ENCODE measurements around the gene SNX20.

DNA sequence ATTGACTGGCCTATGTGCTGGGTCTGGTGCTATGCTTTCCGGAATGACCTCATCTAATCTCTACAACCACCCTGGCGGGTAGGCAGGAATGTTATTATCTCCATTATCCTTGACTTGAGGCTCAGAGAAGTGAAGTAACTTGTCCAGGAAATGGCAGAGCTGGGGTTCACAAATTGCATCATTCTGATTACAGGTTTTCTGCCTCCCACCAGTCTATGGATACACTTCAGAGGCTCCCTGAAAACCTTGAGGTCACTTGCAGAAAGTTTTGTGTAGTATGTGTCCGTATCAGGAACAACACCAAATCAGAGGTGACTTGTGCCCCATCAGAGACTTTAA is 31.4 kb upstream of the SNX20 start:
- no peak for TF ChIP-seq YY1 (IDR thresholded peaks at IDR 0.05; ENCODE audit: insufficient read depth, insufficient read length)
- no peak for TF ChIP-seq ZNF274 (IDR thresholded peaks at IDR 0.05; ENCODE audit: low read depth, low read length)
